Calu3 (cell line): Measurements from ENCODE around the gene STAC. TPM values are rescaled to one million over a fixed set of nuclear protein-coding genes. Genes with fewer than 3 reads are reported as not detected.

Experiments
- BruUV-seq: library from RNA; stranded (reverse); fragments of 400-500 nt; replicated peaks from 2 replicates; lab custom pipeline; 2021; lab: Mats Ljungman, UMichigan
- CTCF ChIA-PET: fragments of 300-600 bp; sonication (Branson Sonifier 250); formaldehyde crosslinking; loops from one replicate; lab custom pipeline; 2022; ENCODE audit warnings: antibody characterized with exemption; lab: Charles Lee
- DNase-seq: peaks from one replicate; pipeline ENCODE4 v3.0.0; 2022
- H3K27ac Mint-ChIP-seq: one replicate; pipeline ENCODE4 v1.8.0; 2022; ENCODE audit warnings: mixed read lengths; ENCODE audit not compliant: unreplicated experiment
- H3K27me3 Mint-ChIP-seq: one replicate; pipeline ENCODE4 v1.8.0; 2022; ENCODE audit warnings: mixed read lengths; ENCODE audit not compliant: unreplicated experiment
- H3K36me3 Mint-ChIP-seq: one replicate; pipeline ENCODE4 v1.8.0; 2022; ENCODE audit warnings: mild to moderate bottlenecking, moderate library complexity, mixed read lengths; ENCODE audit not compliant: insufficient read depth, unreplicated experiment
- H3K4me1 Mint-ChIP-seq: one replicate; pipeline ENCODE4 v1.8.0; 2022; ENCODE audit warnings: mild to moderate bottlenecking, low read depth, mixed read lengths; ENCODE audit not compliant: unreplicated experiment
- H3K4me3 Mint-ChIP-seq: one replicate; pipeline ENCODE4 v1.8.0; 2022; ENCODE audit warnings: mild to moderate bottlenecking, low read depth, moderate library complexity, mixed read lengths; ENCODE audit not compliant: unreplicated experiment
- H3K9me3 Mint-ChIP-seq: one replicate; pipeline ENCODE4 v1.8.0; 2022; ENCODE audit warnings: low read depth, mixed read lengths; ENCODE audit not compliant: unreplicated experiment
- CTCF ChIP-seq: fragments of 200-600 bp; IDR thresholded peaks from one replicate; pipeline ENCODE4 v1.8.0; 2022; ENCODE audit warnings: antibody characterized with exemption; ENCODE audit not compliant: unreplicated experiment
- intact Hi-C: fragments of 100-400 bp; cut with micrococcal nuclease; formaldehyde crosslinking; loops from one replicate; pipeline ENCODE4 v1.10.0; 2022; ENCODE audit not compliant: unreplicated experiment
- total RNA-seq: library from RNA; stranded (reverse); gene quantifications from 2 replicates; pipeline ENCODE4 v1.2.3, GENCODE V29; 2022

Gene STAC
- total RNA-seq, 1 experiment from 2014 or later: 12.8 TPM

GRCh38 chr3:36484386-36484785 is 104.1 kb downstream of the STAC start:
- Mint-ChIP-seq H3K36me3 (no peaks in the 10 kb centered on the region), H3K4me1 (peaks cover 27% of the 10 kb centered on the region), H3K27ac (no peak overlapping the region), H3K4me3 (no peak overlapping the region), H3K27me3 (no peaks in the 10 kb centered on the region), H3K9me3 (no peaks in the 10 kb centered on the region)
- intact Hi-C loops: no loop called here
- DNase-seq: no peak
- BruUV-seq: no TSS peak
- CTCF ChIA-PET: no interaction called here
- no peak for TF ChIP-seq CTCF

GRCh38 chr3:36486009-36486795 is 105.9 kb downstream of the STAC start:
- no peak overlapping the region for H3K4me3 Mint-ChIP-seq
- BruUV-seq: no TSS peak
- H3K4me1 Mint-ChIP-seq: peaks cover 32% of the 10 kb centered on the region
- TF ChIP-seq CTCF: no peak
- no peaks in the 10 kb centered on the region for H3K36me3 Mint-ChIP-seq
- H3K27me3 Mint-ChIP-seq: no peaks in the 10 kb centered on the region
- DNase-seq: no peak
- CTCF ChIA-PET: no interaction called here
- no peak overlapping the region for H3K27ac Mint-ChIP-seq
- intact Hi-C loops: no loop called here
- no peaks in the 10 kb centered on the region for H3K9me3 Mint-ChIP-seq

GRCh38 chr3:36487616-36488015 is 107.3 kb downstream of the STAC start:
- H3K4me1 Mint-ChIP-seq: peaks cover 32% of the 10 kb centered on the region
- TF ChIP-seq CTCF: no peak
- no peaks in the 10 kb centered on the region for H3K9me3 Mint-ChIP-seq
- intact Hi-C loops: no loop called here
- H3K27me3 Mint-ChIP-seq: no peaks in the 10 kb centered on the region
- no peak overlapping the region for H3K27ac Mint-ChIP-seq
- BruUV-seq: no TSS peak
- H3K4me3 Mint-ChIP-seq: no peak overlapping the region
- CTCF ChIA-PET: no interaction called here
- no peaks in the 10 kb centered on the region for H3K36me3 Mint-ChIP-seq
- DNase-seq: no peak

GRCh38 chr3:36488077-36488789 is 107.9 kb downstream of the STAC start:
- intact Hi-C loops: no loop called here
- Mint-ChIP-seq H3K36me3 (no peaks in the 10 kb centered on the region), H3K4me1 (peaks cover 32% of the 10 kb centered on the region), H3K27me3 (no peaks in the 10 kb centered on the region), H3K9me3 (no peaks in the 10 kb centered on the region), H3K27ac (peak overlapping the region; percentile 71), H3K4me3 (peak overlapping the region; percentile 5)
- CTCF ChIA-PET: no interaction called here
- BruUV-seq: no TSS peak
- peak; percentile 36 for DNase-seq
- TF ChIP-seq CTCF: no peak
